A673 (cell line): ENCODE measurements around the gene QRFP. TPM values are rescaled to one million over a fixed set of nuclear protein-coding genes. Genes with fewer than 3 reads are reported as not detected.
"Not testable (repeated sequence)": the region's sequence is repeated elsewhere in the genome, so short reads cannot be mapped to it uniquely, and the experiment has no call there.

Experiments used
- BruUV-seq: library from RNA; stranded (reverse); fragments of 400-500 nt; replicated peaks from 2 replicates; lab custom pipeline; 2021; lab: Mats Ljungman, UMichigan
- CTCF ChIA-PET: fragments of 300-600 bp; sonication (Branson Sonifier 250); formaldehyde crosslinking; loops from one replicate; lab custom pipeline; 2022; ENCODE audit warnings: antibody characterized with exemption; lab: Charles Lee
- POLR2A ChIA-PET: fragments of 300-600 bp; sonication (Branson Sonifier 250); formaldehyde crosslinking; loops from one replicate; lab custom pipeline; 2022; ENCODE audit warnings: antibody characterized with exemption; ENCODE audit not compliant: low non-redundant PET; lab: Charles Lee
- DNase-seq: peaks from one replicate; pipeline ENCODE4 v3.0.0-alpha.2; 2015; ENCODE audit warnings: low spot score
- H3K27ac ChIP-seq: fragments of 200-600 bp; sonication (generic); 2 replicates; pipeline ENCODE4 v1.5.1; 2016; ENCODE audit warnings: mixed run types, low read depth, mild to moderate bottlenecking, mixed read lengths, antibody characterized with exemption, low read length; ENCODE audit not compliant: poor library complexity, severe bottlenecking
- H3K27me3 ChIP-seq: fragments of 200-600 bp; sonication (generic); replicated peaks from 2 replicates; pipeline ENCODE4 v1.6.1; 2017; ENCODE audit warnings: mixed run types, low read depth, mild to moderate bottlenecking, mixed read lengths, antibody characterized with exemption, low read length; ENCODE audit not compliant: insufficient read depth, poor library complexity
- H3K36me3 ChIP-seq: fragments of 200-600 bp; sonication (generic); 2 replicates; pipeline ENCODE4 v1.6.1; 2016; ENCODE audit warnings: mixed run types, mild to moderate bottlenecking, mixed read lengths, antibody characterized with exemption, low read length; ENCODE audit not compliant: insufficient read depth, poor library complexity, severe bottlenecking
- H3K4me1 ChIP-seq: fragments of 200-600 bp; sonication (generic); 2 replicates; pipeline ENCODE4 v1.6.1; 2017; ENCODE audit warnings: mixed run types, mild to moderate bottlenecking, mixed read lengths, antibody characterized with exemption, low read length; ENCODE audit not compliant: insufficient read depth, poor library complexity, severe bottlenecking
- H3K4me3 ChIP-seq: fragments of 200-600 bp; sonication (generic); 2 replicates; pipeline ENCODE4 v1.5.1; 2016; ENCODE audit warnings: low read depth, mixed run types, mild to moderate bottlenecking, mixed read lengths, low read length; ENCODE audit not compliant: poor library complexity, severe bottlenecking
- H3K9me3 ChIP-seq: fragments of 200-600 bp; sonication (generic); 2 replicates; pipeline ENCODE4 v1.6.1; 2016; ENCODE audit warnings: mixed run types, low read depth, mild to moderate bottlenecking, mixed read lengths, antibody characterized with exemption, low read length; ENCODE audit not compliant: poor library complexity, severe bottlenecking
- CTCF ChIP-seq: fragments of 300-800, 200-600 bp; sonication (generic); conservative IDR thresholded peaks from 2 replicates; pipeline ENCODE4 v1.5.1; 2017; ENCODE audit warnings: low read depth, mild to moderate bottlenecking, antibody characterized with exemption, low read length, moderate library complexity, mixed read lengths
- EZH2 ChIP-seq: fragments of 200-600 bp; sonication (generic); IDR thresholded peaks from 2 replicates; pipeline ENCODE4 v1.6.1; 2017; ENCODE audit warnings: borderline replicate concordance, low read depth, mild to moderate bottlenecking, mixed read lengths, antibody characterized with exemption, low read length; ENCODE audit not compliant: poor library complexity, severe bottlenecking
- intact Hi-C: fragments of 100-400 bp; cut with micrococcal nuclease; formaldehyde crosslinking; loops from one replicate; pipeline ENCODE4 v1.10.0; 2022; ENCODE audit not compliant: unreplicated experiment
- total RNA-seq: library from RNA; stranded (reverse); gene quantifications from 2 replicates; pipeline ENCODE4 v1.2.3, GENCODE V29; 2021

The QRFP gene
- total RNA-seq, 1 experiment from 2014 or later, result not detected

- POLR2A ChIA-PET, result no interaction called here
- Histone ChIP-seq H3K4me3 (no peak overlapping the region), H3K36me3 (no peaks in the 10 kb centered on the region), H3K27me3 (no peaks in the 10 kb centered on the region), H3K27ac (no peak overlapping the region), H3K9me3 (no peaks in the 10 kb centered on the region), H3K4me1 (no peaks in the 10 kb centered on the region)
- no peak for TF ChIP-seq CTCF
- no peak for TF ChIP-seq EZH2
- DNase-seq, result no peak
- no TSS peak for BruUV-seq
- intact Hi-C loops, result no loop called here
- CTCF ChIA-PET, result no interaction called here
Observed at GRCh38 chr9:130912932-130913598, 16.5 kb upstream of the QRFP start.

GRCh38 chr9:130911254-130912049 lies 14.8 kb upstream of the QRFP start:
- H3K27ac ChIP-seq, result no peak overlapping the region

GRCh38 chr9:130910670-130911069 lies 14.1 kb upstream of the QRFP start:
- BruUV-seq, H3K27ac ChIP-seq: not testable (repeated sequence)
- POLR2A ChIA-PET, result interaction anchor here (0.7 kb wide), 1 partner anchor 1108 kb away, joined by 4 read pairs; the partner anchor contains the start of gene TOR1B

More at GRCh38 chr9:130911254-130912049, 14.8 kb upstream of the QRFP start:
- no peak for DNase-seq
- BruUV-seq, result no TSS peak
- H3K4me1 ChIP-seq, result no peaks in the 10 kb centered on the region
- H3K36me3 ChIP-seq, result no peaks in the 10 kb centered on the region
- ChIA-PET CTCF (no interaction called here), POLR2A (interaction anchor here (0.7 kb wide), 1 partner anchor 1108 kb away, joined by 4 read pairs; the partner anchor contains the start of gene TOR1B)
- H3K9me3 ChIP-seq, result no peaks in the 10 kb centered on the region
- intact Hi-C loops, result no loop called here
- no peaks in the 10 kb centered on the region for H3K27me3 ChIP-seq
- no peak for TF ChIP-seq CTCF
- no peak for TF ChIP-seq EZH2
- no peak overlapping the region for H3K4me3 ChIP-seq

GRCh38 chr9:130910041-130910440 lies 13.4 kb upstream of the QRFP start:
- H3K4me3 ChIP-seq, BruUV-seq, H3K27ac ChIP-seq, H3K9me3 ChIP-seq, DNase-seq, H3K4me1 ChIP-seq, H3K27me3 ChIP-seq, POLR2A ChIA-PET, intact Hi-C loops, H3K36me3 ChIP-seq: not testable (repeated sequence)
- CTCF ChIA-PET, result interaction anchor here (0.6 kb wide), 1 partner anchor 668 kb away, joined by 3 read pairs; no protein-coding TSS in a partner anchor

More at GRCh38 chr9:130910670-130911069, 14.1 kb upstream of the QRFP start:
- H3K4me3 ChIP-seq, H3K27me3 ChIP-seq, DNase-seq, H3K4me1 ChIP-seq, CTCF ChIA-PET, H3K36me3 ChIP-seq, H3K9me3 ChIP-seq, intact Hi-C loops: not testable (repeated sequence)
